Fibroblast of pulmonary artery (primary cell): ENCODE measurements around the gene KRTAP6-1.

Source experiments
- DNase-seq: peaks from one replicate; pipeline ENCODE4 v3.0.0-alpha.2; 2010; ENCODE audit warnings: low read depth
- H3K4me3 ChIP-seq: replicated peaks from 2 replicates; pipeline ENCODE4 v1.5.1; 2011; ENCODE audit warnings: low read depth, mild to moderate bottlenecking, control low read depth, low read length, moderate library complexity
- TF ChIP-seq, protein P1 (sequence below): IDR thresholded peaks from 2 replicates; pipeline ENCODE4 v1.5.1; 2011; ENCODE audit warnings: mild to moderate bottlenecking, control low read depth, low read length, inconsistent platforms; ENCODE audit errors: missing control alignments

Gene KRTAP6-1, protein sequence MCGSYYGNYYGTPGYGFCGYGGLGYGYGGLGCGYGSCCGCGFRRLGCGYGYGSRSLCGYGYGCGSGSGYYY

DNA sequence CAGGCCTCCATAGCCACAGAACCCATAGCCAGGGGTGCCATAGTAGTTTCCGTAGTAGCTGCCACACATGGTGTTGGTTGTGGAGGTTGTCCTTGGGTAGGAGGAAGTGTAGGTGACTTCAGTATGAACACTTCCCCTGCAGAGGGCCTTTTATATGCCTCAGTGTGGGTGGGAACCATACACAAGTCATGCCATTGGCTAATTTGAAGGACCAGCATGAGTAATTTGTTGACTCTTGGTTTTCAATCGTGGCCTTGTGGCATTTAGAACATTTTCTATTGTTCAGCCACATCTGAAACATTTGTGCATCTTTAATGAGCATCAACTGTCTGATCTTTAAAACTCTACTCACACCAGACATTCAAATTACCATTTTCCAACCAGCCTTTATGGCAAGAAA is at the start of gene KRTAP6-1:
Gene KRTAP6-1 (minus strand): TSS at position 95 of the 400 bp plus-strand sequence. CDS start 26 bp downstream, at position 69.
- no peak within 1 kb of the TSS for H3K4me3 ChIP-seq
- TF ChIP-seq, protein P1, sequence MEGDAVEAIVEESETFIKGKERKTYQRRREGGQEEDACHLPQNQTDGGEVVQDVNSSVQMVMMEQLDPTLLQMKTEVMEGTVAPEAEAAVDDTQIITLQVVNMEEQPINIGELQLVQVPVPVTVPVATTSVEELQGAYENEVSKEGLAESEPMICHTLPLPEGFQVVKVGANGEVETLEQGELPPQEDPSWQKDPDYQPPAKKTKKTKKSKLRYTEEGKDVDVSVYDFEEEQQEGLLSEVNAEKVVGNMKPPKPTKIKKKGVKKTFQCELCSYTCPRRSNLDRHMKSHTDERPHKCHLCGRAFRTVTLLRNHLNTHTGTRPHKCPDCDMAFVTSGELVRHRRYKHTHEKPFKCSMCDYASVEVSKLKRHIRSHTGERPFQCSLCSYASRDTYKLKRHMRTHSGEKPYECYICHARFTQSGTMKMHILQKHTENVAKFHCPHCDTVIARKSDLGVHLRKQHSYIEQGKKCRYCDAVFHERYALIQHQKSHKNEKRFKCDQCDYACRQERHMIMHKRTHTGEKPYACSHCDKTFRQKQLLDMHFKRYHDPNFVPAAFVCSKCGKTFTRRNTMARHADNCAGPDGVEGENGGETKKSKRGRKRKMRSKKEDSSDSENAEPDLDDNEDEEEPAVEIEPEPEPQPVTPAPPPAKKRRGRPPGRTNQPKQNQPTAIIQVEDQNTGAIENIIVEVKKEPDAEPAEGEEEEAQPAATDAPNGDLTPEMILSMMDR: no peak
- no peak for DNase-seq

DNA sequence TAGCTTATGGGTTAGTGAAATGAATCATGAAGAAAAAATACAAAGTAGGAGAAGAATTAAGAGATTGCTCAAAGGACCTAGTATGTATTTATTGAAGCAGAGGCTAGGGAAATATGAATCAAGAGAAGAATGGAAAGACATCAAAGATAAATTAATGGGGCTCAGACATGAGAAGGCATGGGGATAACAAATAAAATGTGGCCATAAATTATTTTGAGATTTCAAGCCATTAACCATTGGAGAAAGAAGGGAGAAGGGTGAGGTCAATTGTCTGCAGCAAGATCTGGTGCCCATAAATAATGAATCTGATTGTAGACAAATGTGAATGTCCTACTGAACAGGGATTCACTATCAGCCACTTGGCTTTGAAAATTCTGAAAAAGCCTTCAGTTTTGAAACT is 39.2 kb upstream of the KRTAP6-1 start:
- H3K4me3 ChIP-seq: no peak overlapping the region
- TF ChIP-seq, protein P1: no peak
- no peak for DNase-seq

DNA sequence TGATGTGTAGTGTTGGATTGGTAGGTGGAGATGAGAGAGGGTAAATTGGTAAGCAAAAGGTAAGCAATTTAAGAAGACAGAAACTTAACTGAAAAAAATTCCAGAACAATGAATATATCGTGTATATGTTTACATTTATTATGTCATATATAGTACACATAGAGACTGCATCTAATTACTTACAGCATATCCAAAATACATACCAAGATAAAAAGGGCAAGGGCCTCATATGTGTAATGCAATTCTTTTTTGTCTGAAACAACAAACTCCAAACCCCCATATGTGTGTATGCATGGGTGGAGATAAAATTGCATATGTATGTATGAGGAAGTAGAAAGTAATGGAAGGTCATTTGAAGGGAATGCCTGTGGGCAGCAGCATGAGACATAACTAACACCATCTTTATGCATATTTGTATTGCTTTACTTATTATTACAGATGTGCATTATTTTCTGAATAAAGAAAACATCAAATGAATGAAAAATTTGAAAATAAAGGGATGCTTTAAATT is 33.2 kb upstream of the KRTAP6-1 start:
- H3K4me3 ChIP-seq: no peak overlapping the region
- TF ChIP-seq, protein P1: no peak
- no peak for DNase-seq

DNA sequence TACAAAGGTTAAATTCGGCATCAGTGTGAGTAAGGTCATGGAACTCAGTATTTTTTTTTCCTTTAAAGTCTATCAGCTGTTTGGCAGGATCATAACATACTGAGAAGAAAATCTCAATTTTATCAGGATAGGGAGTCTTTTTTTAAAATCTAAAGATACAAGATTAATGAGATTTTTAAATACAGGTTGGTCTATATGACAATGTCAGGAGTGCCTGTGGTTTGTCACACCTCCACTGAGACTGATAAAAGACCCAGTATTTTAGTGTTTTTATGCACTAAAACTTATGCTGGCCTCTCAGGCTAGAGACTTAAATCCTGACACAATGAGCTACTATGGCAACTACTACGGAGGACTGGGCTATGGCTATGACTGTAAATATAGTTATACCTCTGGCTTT is 28.8 kb upstream of the KRTAP6-1 start, which contains the start of gene KRTAP20-3:
Gene KRTAP20-3 (plus strand): TSS at position 301 of the 400 bp plus-strand sequence.
- no peak within 1 kb of the TSS for H3K4me3 ChIP-seq
- DNase-seq: no peak
- TF ChIP-seq, protein P1: no peak

DNA sequence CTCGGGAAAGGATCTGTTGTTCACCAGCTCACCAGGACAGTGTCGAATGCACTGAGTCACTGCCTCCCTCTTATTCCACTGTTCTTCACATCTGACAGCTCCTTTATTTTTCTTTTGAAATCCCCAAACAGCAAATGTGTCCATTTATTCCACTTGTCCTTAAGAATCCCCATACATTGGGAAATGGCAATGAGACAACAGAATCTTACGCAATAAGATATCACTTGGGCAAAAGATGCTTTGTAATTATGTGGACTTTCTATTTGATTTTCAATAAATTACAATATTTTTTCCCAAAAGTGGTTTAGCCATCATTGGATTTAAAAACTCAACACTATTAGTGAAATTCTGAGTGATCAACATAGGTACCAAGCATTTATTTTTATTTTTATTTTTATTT is 25.0 kb upstream of the KRTAP6-1 start:
- TF ChIP-seq, protein P1: no peak
- DNase-seq: no peak
- H3K4me3 ChIP-seq: no peak overlapping the region

DNA sequence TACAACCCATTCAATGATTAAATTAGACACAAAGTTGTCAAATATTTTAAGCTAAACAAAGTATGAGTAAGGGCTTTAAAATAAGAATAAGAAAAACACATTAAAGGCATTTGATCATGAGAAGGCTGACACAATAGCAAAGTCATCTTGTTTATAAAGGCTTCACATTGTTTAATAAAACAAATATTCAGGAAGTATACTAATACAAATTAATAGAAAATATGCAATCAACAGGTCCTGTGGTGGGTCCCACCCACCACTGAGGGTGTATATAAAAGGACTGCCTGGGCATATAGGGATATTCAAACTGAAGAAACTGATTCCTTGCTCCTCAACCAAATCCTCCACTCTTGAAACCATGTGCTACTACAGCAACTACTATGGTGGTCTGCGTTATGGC is 21.2 kb upstream of the KRTAP6-1 start, which contains the start of gene KRTAP20-2:
Gene KRTAP20-2 (plus strand): TSS at position 301 of the 400 bp plus-strand sequence. CDS start 58 bp downstream, at position 359.
- no peak within 1 kb of the TSS for H3K4me3 ChIP-seq
- no peak for DNase-seq
- TF ChIP-seq, protein P1: no peak

DNA sequence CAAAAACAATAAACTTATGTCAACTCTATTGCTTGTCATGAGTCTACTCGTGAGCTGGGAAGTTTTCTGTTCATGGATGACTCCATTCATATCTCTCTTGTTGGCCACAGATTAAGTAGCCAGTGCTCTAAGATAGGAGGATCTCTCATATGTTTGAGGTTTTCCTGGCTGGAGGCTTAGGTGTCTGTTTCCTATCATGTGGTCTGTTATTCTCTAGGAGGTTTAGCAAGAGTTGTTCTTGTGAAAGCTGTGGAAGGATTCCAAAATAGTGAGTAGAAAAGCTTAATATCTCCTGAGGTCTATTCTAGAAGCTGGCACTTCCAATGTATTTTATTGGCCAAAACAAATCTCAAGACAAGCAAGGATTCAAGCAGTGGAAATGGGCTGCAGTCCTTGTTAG is 15.5 kb upstream of the KRTAP6-1 start:
- no peak overlapping the region for H3K4me3 ChIP-seq
- DNase-seq: peak; percentile 4
- TF ChIP-seq, protein P1: no peak
